ENCODE data around the gene OR51T1. TPM values are rescaled to one million over a fixed set of nuclear protein-coding genes. Genes with fewer than 3 reads are reported as not detected.

The OR51T1 gene
- total RNA-seq, 1 donor from 2014 or later: not detected

- no peak for TF ChIP-seq CTCF (IDR thresholded peaks at IDR 0.05)
- H3K27me3 ChIP-seq (ENCODE audit: low read depth): no peaks in the 10 kb centered on the region
- H3K36me3 ChIP-seq: no peaks in the 10 kb centered on the region
- no peak overlapping the region for H3K27ac ChIP-seq
- no peak for DNase-seq
- no peak overlapping the region for H3K4me3 ChIP-seq
- H3K4me1 ChIP-seq: no peaks in the 10 kb centered on the region
- no peaks in the 10 kb centered on the region for H3K9me3 ChIP-seq
- intact Hi-C loops (cut with DNase I): no loop called here
- ATAC-seq: no peak
Observed at GRCh38 chr11:4884361-4884760, 2.7 kb downstream of the OR51T1 start.

GRCh38 chr11:4886186-4886585, 4.5 kb downstream of the OR51T1 start:
- ATAC-seq (no peak), DNase-seq (no peak)
- no peaks in the 10 kb centered on the region for H3K36me3 ChIP-seq
- H3K4me3 ChIP-seq: no peak overlapping the region
- no peaks in the 10 kb centered on the region for H3K9me3 ChIP-seq
- no peak for TF ChIP-seq CTCF (IDR thresholded peaks at IDR 0.05)
- H3K27ac ChIP-seq: no peak overlapping the region
- intact Hi-C loops (cut with DNase I): no loop called here
- H3K27me3 ChIP-seq (ENCODE audit: low read depth): no peaks in the 10 kb centered on the region
- no peaks in the 10 kb centered on the region for H3K4me1 ChIP-seq

- Histone ChIP-seq H3K27me3 (ENCODE audit: low read depth) (no peaks in the 10 kb centered on the region), H3K36me3 (no peaks in the 10 kb centered on the region), H3K4me1 (no peaks in the 10 kb centered on the region), H3K27ac (no peak overlapping the region), H3K4me3 (no peak overlapping the region), H3K9me3 (no peaks in the 10 kb centered on the region)
- intact Hi-C loops (cut with DNase I): no loop called here
- DNase-seq (no peak), ATAC-seq (no peak)
- no peak for TF ChIP-seq CTCF (IDR thresholded peaks at IDR 0.05)
Observed at GRCh38 chr11:4887591-4887990, 5.9 kb downstream of the OR51T1 start.

GRCh38 chr11:4890279-4890678, 8.6 kb downstream of the OR51T1 start:
- Histone ChIP-seq H3K4me1 (no peaks in the 10 kb centered on the region), H3K4me3 (no peak overlapping the region), H3K9me3 (no peaks in the 10 kb centered on the region), H3K36me3 (no peaks in the 10 kb centered on the region), H3K27ac (no peak overlapping the region), H3K27me3 (ENCODE audit: low read depth) (no peaks in the 10 kb centered on the region)
- no peak for TF ChIP-seq CTCF (IDR thresholded peaks at IDR 0.05)
- intact Hi-C loops (cut with DNase I): no loop called here
- DNase-seq (no peak), ATAC-seq (no peak)

GRCh38 chr11:4891996-4892640, 10.4 kb downstream of the OR51T1 start:
- Histone ChIP-seq H3K9me3 (no peaks in the 10 kb centered on the region), H3K36me3 (no peaks in the 10 kb centered on the region), H3K4me1 (no peaks in the 10 kb centered on the region), H3K4me3 (no peak overlapping the region), H3K27me3 (ENCODE audit: low read depth) (no peaks in the 10 kb centered on the region), H3K27ac (no peak overlapping the region)
- ATAC-seq: no peak
- intact Hi-C loops (cut with DNase I): no loop called here
- TF ChIP-seq CTCF (IDR thresholded peaks at IDR 0.05): no peak
- DNase-seq: no peak
